Transverse colon (tissue), 3 donors: ENCODE measurements around the gene TRIM27.

ENCODE experiments used
- POLR2A ChIP-seq: fragments of 450-650 bp; IDR thresholded peaks from one replicate; pipeline ENCODE4 v1.6.1; 2016; ENCODE audit warnings: antibody characterized with exemption, mild to moderate bottlenecking, moderate library complexity
- TF ChIP-seq, protein P1 (sequence below), 5 experiments: fragments of 200-600 bp in 3 of 5; fragments of 450-650 bp in 2 of 5; sonication (generic) in 3 of 5; IDR thresholded peaks; 1 replicate in 2 of 5; 2 replicates in 3 of 5; pipeline ENCODE4 v1.5.1; 2016 to 2017; ENCODE audit warnings: antibody characterized with exemption in 5 of 5, inconsistent platforms in 3 of 5, mild to moderate bottlenecking in 2 of 5, moderate library complexity in 1 of 5

DNA sequence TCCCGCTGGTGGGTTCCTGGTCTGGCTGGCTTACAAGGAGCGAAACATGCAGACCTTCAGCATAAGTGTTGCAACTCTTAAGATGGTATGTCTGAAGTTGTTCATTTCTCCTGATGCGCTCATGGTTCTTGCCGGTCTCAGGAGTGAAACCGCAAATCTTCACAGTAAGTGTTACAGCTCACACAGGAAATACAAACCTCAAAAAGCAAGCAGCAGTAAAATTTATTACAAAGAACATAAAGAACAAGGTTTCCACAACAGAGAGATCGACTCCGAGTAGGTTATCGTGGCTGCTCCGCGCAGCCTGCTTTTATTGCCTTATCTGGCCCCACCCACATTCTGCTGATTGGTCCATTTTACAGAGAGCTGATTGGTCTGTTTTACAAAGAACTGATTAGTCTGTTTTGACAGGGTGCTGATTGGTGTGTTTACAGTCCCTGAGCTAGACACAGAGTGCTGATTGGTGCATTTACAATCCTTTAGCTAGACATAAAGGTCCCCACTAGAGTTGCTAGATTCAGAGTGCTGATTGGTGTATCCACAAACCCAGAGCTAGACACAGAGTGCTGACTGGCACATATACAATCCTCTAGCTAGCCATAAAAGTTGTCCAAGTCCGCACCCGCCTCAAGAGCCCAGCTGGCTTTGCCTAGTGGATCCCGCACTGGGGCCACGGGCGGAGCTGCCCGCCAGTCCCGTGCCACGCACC, 39.2 kb downstream of the TRIM27 start:
- TF ChIP-seq, protein P1, sequence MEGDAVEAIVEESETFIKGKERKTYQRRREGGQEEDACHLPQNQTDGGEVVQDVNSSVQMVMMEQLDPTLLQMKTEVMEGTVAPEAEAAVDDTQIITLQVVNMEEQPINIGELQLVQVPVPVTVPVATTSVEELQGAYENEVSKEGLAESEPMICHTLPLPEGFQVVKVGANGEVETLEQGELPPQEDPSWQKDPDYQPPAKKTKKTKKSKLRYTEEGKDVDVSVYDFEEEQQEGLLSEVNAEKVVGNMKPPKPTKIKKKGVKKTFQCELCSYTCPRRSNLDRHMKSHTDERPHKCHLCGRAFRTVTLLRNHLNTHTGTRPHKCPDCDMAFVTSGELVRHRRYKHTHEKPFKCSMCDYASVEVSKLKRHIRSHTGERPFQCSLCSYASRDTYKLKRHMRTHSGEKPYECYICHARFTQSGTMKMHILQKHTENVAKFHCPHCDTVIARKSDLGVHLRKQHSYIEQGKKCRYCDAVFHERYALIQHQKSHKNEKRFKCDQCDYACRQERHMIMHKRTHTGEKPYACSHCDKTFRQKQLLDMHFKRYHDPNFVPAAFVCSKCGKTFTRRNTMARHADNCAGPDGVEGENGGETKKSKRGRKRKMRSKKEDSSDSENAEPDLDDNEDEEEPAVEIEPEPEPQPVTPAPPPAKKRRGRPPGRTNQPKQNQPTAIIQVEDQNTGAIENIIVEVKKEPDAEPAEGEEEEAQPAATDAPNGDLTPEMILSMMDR (IDR thresholded peaks at IDR 0.05): no peak
- TF ChIP-seq POLR2A: no peak
